GM12873 (cell line): ENCODE results near the gene ATP5PF.

Experiments
- CTCF ChIP-seq: IDR thresholded peaks from 2 replicates; pipeline ENCODE4 v1.5.1; 2012; ENCODE audit warnings: low read depth, mild to moderate bottlenecking, moderate library complexity, low read length, control low read depth; ENCODE audit not compliant: insufficient read depth; ENCODE audit errors: missing control alignments

The ATP5PF gene

GRCh38 chr21:25717491-25718147, 17.1 kb downstream of the ATP5PF start:
- no peak for TF ChIP-seq CTCF

- no peak for TF ChIP-seq CTCF
Observed at GRCh38 chr21:25710550-25710949, 24.2 kb downstream of the ATP5PF start.

GRCh38 chr21:25709684-25710265, 24.9 kb downstream of the ATP5PF start:
- TF ChIP-seq CTCF: no peak

- peak; percentile 72 for TF ChIP-seq CTCF
Observed at GRCh38 chr21:25708467-25709065, 26.1 kb downstream of the ATP5PF start.

- TF ChIP-seq CTCF: no peak
Observed at GRCh38 chr21:25701529-25701928, 33.2 kb downstream of the ATP5PF start.

GRCh38 chr21:25700741-25701140, 34.0 kb downstream of the ATP5PF start:
- no peak for TF ChIP-seq CTCF

GRCh38 chr21:25691976-25692375, 42.7 kb downstream of the ATP5PF start:
- no peak for TF ChIP-seq CTCF
